IMR-90 (cell line): ENCODE measurements around the gene GLYATL2. TPM values are rescaled to one million over a fixed set of nuclear protein-coding genes. Genes with fewer than 3 reads are reported as not detected.

Experiments
- ATAC-seq: fragments of 200-7000 bp; cut with Tn5 transposase; 2 replicates; pipeline ENCODE4 v1.9.1; 2020; ENCODE audit warnings: low read depth, mild to moderate bottlenecking, moderate library complexity
- BruUV-seq: library from RNA; stranded (reverse); fragments of 400-500 nt; replicated peaks from 2 replicates; lab custom pipeline; 2021; lab: Mats Ljungman, UMichigan
- CTCF ChIA-PET: fragments of 300-600 bp; formaldehyde crosslinking; extraction: SDS; loops from one replicate; lab custom pipeline; 2021; ENCODE audit warnings: antibody characterized with exemption; lab: Yijun Ruan, JAX
- POLR2A ChIA-PET: fragments of 300-600 bp; sonication (Branson Sonifier 250); formaldehyde crosslinking; loops from one replicate; lab custom pipeline; 2022; ENCODE audit warnings: antibody characterized with exemption; ENCODE audit not compliant: unreplicated experiment; lab: Charles Lee
- DNase-seq: peaks from one replicate; pipeline ENCODE4 v3.0.0; 2013
- H2AFZ ChIP-seq: replicated peaks from 2 replicates; pipeline ENCODE3; 2013; ENCODE audit warnings: low read length, mild to moderate bottlenecking; ENCODE audit not compliant: poor library complexity
- H2AK5ac ChIP-seq: 2 replicates; pipeline ENCODE4 v1.6.1; 2013; ENCODE audit warnings: low read depth, low read length, inconsistent platforms
- H2AK9ac ChIP-seq: replicated peaks from 2 replicates; pipeline ENCODE3; 2013; ENCODE audit warnings: mild to moderate bottlenecking, low read depth, low read length, moderate library complexity; ENCODE audit not compliant: poor library complexity
- H2BK120ac ChIP-seq: 2 replicates; pipeline ENCODE4 v1.6.1; 2013; ENCODE audit warnings: low read depth, low read length, inconsistent platforms
- H2BK15ac ChIP-seq: 3 replicates; pipeline ENCODE4 v1.6.1; 2013; ENCODE audit warnings: low read depth, low read length, inconsistent platforms
- H2BK20ac ChIP-seq: 2 replicates; pipeline ENCODE4 v1.6.1; 2013; ENCODE audit warnings: low read depth, mild to moderate bottlenecking, inconsistent platforms, low read length, moderate library complexity
- H2BK5ac ChIP-seq: 2 replicates; pipeline ENCODE4 v1.6.1; 2013; ENCODE audit warnings: mild to moderate bottlenecking, low read depth, low read length, inconsistent platforms; ENCODE audit not compliant: poor library complexity, severe bottlenecking
- H3K14ac ChIP-seq: replicated peaks from 2 replicates; pipeline ENCODE4 v1.6.1; 2013; ENCODE audit warnings: low read depth, low read length, inconsistent platforms
- H3K18ac ChIP-seq: 2 replicates; pipeline ENCODE4 v1.6.1; 2013; ENCODE audit warnings: low read depth, low read length, control low read depth
- H3K23ac ChIP-seq: 2 replicates; pipeline ENCODE4 v1.6.1; 2013; ENCODE audit warnings: low read depth, low read length, inconsistent platforms
- H3K27ac ChIP-seq: 2 replicates; pipeline ENCODE4 v1.5.1; 2013; ENCODE audit warnings: mild to moderate bottlenecking, control low read depth, low read length; ENCODE audit not compliant: insufficient read depth
- H3K27me3 ChIP-seq: 2 replicates; pipeline ENCODE4 v1.6.1; 2013; ENCODE audit warnings: low read length; ENCODE audit not compliant: control insufficient read depth, insufficient read depth
- H3K36me3 ChIP-seq: 2 replicates; pipeline ENCODE4 v1.6.1; 2013; ENCODE audit warnings: low read length, mixed read lengths; ENCODE audit not compliant: control insufficient read depth, insufficient read depth
- H3K4ac ChIP-seq: 2 replicates; pipeline ENCODE4 v1.6.1; 2013; ENCODE audit warnings: low read depth, low read length, inconsistent platforms
- H3K4me1 ChIP-seq: 2 replicates; pipeline ENCODE4 v1.6.1; 2013; ENCODE audit warnings: low read length, mixed read lengths; ENCODE audit not compliant: control insufficient read depth, insufficient read depth
- H3K4me2 ChIP-seq: 2 replicates; pipeline ENCODE4 v1.6.1; 2013; ENCODE audit warnings: low read depth, mild to moderate bottlenecking, control low read depth, low read length, moderate library complexity
- H3K4me3 ChIP-seq: 2 replicates; pipeline ENCODE4 v1.5.1; 2013; ENCODE audit warnings: low read depth, mild to moderate bottlenecking, control low read depth, low read length, moderate library complexity; ENCODE audit not compliant: insufficient read depth
- H3K56ac ChIP-seq: 2 replicates; pipeline ENCODE4 v1.6.1; 2013; ENCODE audit warnings: low read length, inconsistent platforms; ENCODE audit not compliant: insufficient read depth; ENCODE audit errors: extremely low read depth
- H3K79me1 ChIP-seq, 2 experiments: 2 replicates each; pipeline ENCODE4 v1.6.1; 2013; ENCODE audit warnings: low read length in 2 of 2, inconsistent platforms in 1 of 2, low read depth in 1 of 2
- H3K9ac ChIP-seq: 2 replicates; pipeline ENCODE4 v1.6.1; 2013; ENCODE audit warnings: low read depth, low read length, control low read depth
- H3K9me1 ChIP-seq: 2 replicates; pipeline ENCODE4 v1.6.1; 2013; ENCODE audit warnings: low read length, inconsistent platforms; ENCODE audit not compliant: insufficient read depth
- H3K9me3 ChIP-seq: 2 replicates; pipeline ENCODE4 v1.6.1; 2013; ENCODE audit warnings: low read length; ENCODE audit not compliant: control insufficient read depth, insufficient read depth
- H4K20me1 ChIP-seq: 2 replicates; pipeline ENCODE4 v1.6.1; 2013; ENCODE audit warnings: low read length, inconsistent platforms; ENCODE audit not compliant: insufficient read depth
- H4K5ac ChIP-seq: 2 replicates; pipeline ENCODE4 v1.6.1; 2013; ENCODE audit warnings: mild to moderate bottlenecking, low read depth, low read length, control low read depth
- H4K8ac ChIP-seq, 2 experiments: 2 replicates each; pipeline ENCODE4 v1.6.1; 2013; ENCODE audit warnings: low read depth in 2 of 2, low read length in 2 of 2, control low read depth in 1 of 2, inconsistent platforms in 1 of 2
- H4K91ac ChIP-seq: 2 replicates; pipeline ENCODE4 v1.6.1; 2013; ENCODE audit warnings: low read depth, low read length, inconsistent platforms; ENCODE audit not compliant: insufficient read depth
- BHLHE40 ChIP-seq: fragments of 150-350 bp; IDR thresholded peaks from 2 replicates; pipeline ENCODE4 v1.6.1; 2016; ENCODE audit warnings: mild to moderate bottlenecking, low read depth, low read length
- RAD21 ChIP-seq: IDR thresholded peaks from 2 replicates; pipeline ENCODE4 v1.6.1; 2012; ENCODE audit warnings: low read length, improper control_type of control experiment
- dilution Hi-C: fragments of 300-500 bp; cut with HindIII; formaldehyde crosslinking; loops from one replicate; pipeline ENCODE4 v1.14.3; 2018; ENCODE audit warnings: low sequenced_read_pairs; ENCODE audit not compliant: unreplicated experiment
- in situ Hi-C: fragments of 300-500 bp; cut with MboI; formaldehyde crosslinking; loops from 3 replicates; pipeline ENCODE4 v1.14.3; 2019; ENCODE audit warnings: low sequenced_read_pairs, inconsistent platforms, mixed read lengths
- intact Hi-C: fragments of 100-400 bp; cut with micrococcal nuclease; formaldehyde crosslinking; loops from 2 replicates; pipeline ENCODE4 v1.10.0; 2022
- polyA plus RNA-seq, 3 experiments: library from polyadenylated mRNA; depleted of rRNA; stranded (reverse); fragments of >200 nt; gene quantifications; 2 replicates each; pipeline ENCODE4 v1.2.3, GENCODE V29; 2012; ENCODE audit warnings: low replicate concordance in 1 of 3
- total RNA-seq: library from RNA; depleted of rRNA; stranded (reverse); fragments of >200 nt; gene quantifications from 2 replicates; pipeline ENCODE4 v1.2.3, GENCODE V29; 2012

GLYATL2 gene
- total and polyA plus RNA-seq, 2 of the 4 experiments (the other 2 are of a cell fraction), result 0.36 to 0.77 TPM

- POLR2A ChIA-PET, result no interaction called here
- Histone ChIP-seq H3K14ac (no peak overlapping the region), H4K5ac (no peak overlapping the region), H4K20me1 (no peaks in the 10 kb centered on the region), H4K8ac (no peak overlapping the region), H3K27ac (no peak overlapping the region), H3K9ac (no peak overlapping the region), H2BK5ac (no peak overlapping the region), H2AK5ac (no peak overlapping the region), H2AFZ (no peak overlapping the region), H3K56ac (no peak overlapping the region), H3K9me3 (no peaks in the 10 kb centered on the region), H3K23ac (no peak overlapping the region), H3K9me1 (no peaks in the 10 kb centered on the region), H3K4ac (no peak overlapping the region), H3K36me3 (no peaks in the 10 kb centered on the region), H2BK15ac (no peak overlapping the region), H3K27me3 (no peaks in the 10 kb centered on the region; the same call in 1 of the 2 replicates), H4K91ac (no peak overlapping the region), H3K79me1 (no peaks in the 10 kb centered on the region), H2BK20ac (no peak overlapping the region), H3K4me1 (no peaks in the 10 kb centered on the region), H2BK120ac (no peak overlapping the region), H3K4me3 (no peak overlapping the region), H3K4me2 (no peak overlapping the region), H2AK9ac (no peak overlapping the region), H3K18ac (no peak overlapping the region)
- CTCF ChIA-PET, result interaction anchor here (0.5 to 1.2 kb wide), 4 partner anchors 9 to 179 kb away, joined by 3 to 6 read pairs (median 4); no protein-coding TSS in a partner anchor
- BruUV-seq, result no TSS peak
- TF ChIP-seq BHLHE40 (no peak), RAD21 (no peak)
- in situ Hi-C loops (no loop called here), intact Hi-C loops (loop anchor here (1.0 to 5.0 kb wide), 3 partner anchors 111 to 211 kb away; no protein-coding TSS in a partner anchor), dilution Hi-C loops (no loop called here)
- DNase-seq (peak; percentile 41), ATAC-seq (peak; percentile 31)
These were observed 56.6 kb downstream of the GLYATL2 start for GRCh38 chr11:58787903-58788302.
